CD4-positive, alpha-beta T cell treated with Interleukin-4 for 1 hour (primary cell): Measurements from ENCODE around the gene TMEM35B.
"Not testable (repeated sequence)": the region's sequence is repeated elsewhere in the genome, so short reads cannot be mapped to it uniquely, and the experiment has no call there.

Source experiments
- DNase-seq, 2 donors: peaks; one replicate each; pipeline ENCODE4 v3.0.0-alpha.2; 2020 to 2022

Gene TMEM35B

DNA sequence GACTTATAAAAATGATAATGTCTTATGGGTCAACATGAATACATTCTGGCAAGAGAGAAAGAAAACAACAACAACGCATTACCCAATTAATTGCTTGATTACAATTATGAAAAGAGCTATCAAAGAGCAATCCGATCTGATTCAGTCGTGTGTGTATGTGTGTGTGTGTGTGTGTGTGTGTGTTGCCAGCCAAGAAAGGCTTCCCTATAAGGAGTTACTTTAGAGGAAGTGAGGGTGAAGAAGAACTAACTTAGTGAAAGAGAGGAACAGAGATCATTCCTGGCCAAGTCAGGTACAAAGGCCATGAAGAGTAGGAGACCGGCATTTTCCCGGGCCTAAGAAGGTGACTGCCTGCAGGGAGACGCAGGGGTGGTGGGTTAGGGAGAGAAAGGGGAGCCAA is 9.4 kb downstream of the TMEM35B start:
- no peak for DNase-seq

GRCh38 chr1:34975338-34975737 is 9.8 kb downstream of the TMEM35B start:
- no peak for DNase-seq

GRCh38 chr1:34974626-34975025 is 10.5 kb downstream of the TMEM35B start:
- no peak for DNase-seq

GRCh38 chr1:34973326-34973725 is 11.8 kb downstream of the TMEM35B start:
- no peak for DNase-seq

GRCh38 chr1:34970829-34971228 is 14.3 kb downstream of the TMEM35B start:
- DNase-seq, result no peak

DNA sequence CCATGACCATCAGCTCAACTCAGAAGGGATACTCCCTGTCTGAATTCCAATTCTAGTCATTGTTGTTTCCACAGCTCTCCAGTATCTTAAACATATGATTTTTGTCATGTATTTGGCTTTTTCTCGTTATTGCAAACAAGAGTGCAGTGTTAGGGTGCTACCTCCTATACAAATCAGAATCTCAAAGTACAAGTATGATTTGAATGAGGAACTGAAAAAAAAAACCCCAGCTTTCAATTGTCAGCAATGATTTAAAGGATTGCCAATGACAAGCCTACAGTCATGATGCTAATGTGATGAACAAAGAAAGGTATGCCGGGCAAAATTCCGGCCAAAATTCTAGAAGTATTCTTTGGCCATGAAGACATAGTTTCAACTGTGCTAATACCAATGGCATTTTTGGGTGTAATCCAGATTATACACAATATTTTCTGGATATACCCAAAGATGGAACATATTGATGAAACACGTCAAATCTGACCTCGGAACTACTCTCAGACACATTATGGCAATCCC is 14.9 kb downstream of the TMEM35B start:
- no peak for DNase-seq

- peak; percentile 18 to 36 for DNase-seq
Measured at GRCh38 chr1:34968297-34968696, 16.9 kb downstream of the TMEM35B start.

DNA sequence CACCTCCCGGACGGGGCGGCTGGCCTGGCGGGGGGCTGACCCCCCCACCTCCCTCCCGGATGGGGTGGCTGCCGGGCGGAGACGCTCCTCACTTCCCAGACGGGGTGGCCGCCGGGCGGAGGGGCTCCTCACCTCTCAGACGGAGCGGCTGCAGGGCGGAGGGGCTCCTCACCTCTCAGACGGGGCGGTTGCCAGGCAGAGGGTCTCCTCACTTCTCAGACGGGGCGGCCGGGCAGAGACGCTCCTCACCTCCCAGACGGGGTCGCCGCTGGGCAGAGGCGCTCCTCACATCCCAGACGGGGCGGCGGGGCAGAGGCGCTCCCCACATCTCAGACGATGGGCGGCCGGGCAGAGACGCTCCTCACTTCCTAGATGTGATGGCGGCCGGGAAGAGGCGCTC is 17.5 kb downstream of the TMEM35B start:
- DNase-seq, result not testable (repeated sequence)

DNA sequence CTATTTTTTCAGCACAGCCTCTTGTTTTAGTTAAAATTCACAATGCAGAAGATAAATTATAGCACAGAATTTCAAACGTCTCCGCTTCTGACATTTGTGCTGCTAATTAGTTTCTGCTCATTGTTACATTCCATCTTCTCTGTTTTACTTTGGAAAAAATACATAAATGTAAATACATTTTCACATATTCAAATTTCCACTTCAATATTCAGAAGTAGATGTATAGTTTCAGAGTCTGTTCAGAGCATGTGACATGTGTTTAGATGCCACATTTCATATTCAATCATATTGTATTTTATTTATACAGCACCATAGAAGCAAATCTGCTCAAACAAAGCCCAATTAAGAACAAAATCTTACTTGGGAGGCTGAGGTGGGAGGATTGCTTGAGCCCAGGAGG is 19.6 kb downstream of the TMEM35B start:
- DNase-seq, result no peak

GRCh38 chr1:34950428-34950827 is 34.7 kb downstream of the TMEM35B start:
- no peak for DNase-seq

DNA sequence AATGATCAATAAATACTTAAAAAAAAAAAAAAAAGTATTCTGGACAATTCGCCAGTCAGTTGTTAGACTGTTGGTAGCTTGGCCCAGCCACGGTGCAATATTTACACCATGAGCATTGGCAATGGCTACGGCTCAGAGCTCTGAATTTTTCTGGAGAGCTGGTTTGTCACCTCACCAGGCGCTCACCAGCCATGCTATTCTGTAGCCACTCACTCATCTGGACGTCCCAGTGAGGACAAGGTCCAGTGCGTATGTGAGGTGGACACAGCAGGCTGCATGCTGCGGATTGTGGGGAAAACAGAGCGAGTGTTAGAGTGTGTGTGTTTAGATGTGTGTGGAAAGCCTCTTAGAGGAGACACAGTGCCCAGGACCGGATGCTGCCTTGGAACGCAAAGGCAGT is 36.4 kb downstream of the TMEM35B start:
- DNase-seq, result not testable (repeated sequence)

- not testable (repeated sequence) for DNase-seq
Measured at GRCh38 chr1:34947641-34948314, 37.4 kb downstream of the TMEM35B start.

GRCh38 chr1:34946211-34946610 is 38.9 kb downstream of the TMEM35B start:
- DNase-seq, result no peak

- not testable (repeated sequence) for DNase-seq
Measured at GRCh38 chr1:34941798-34942197, 43.3 kb downstream of the TMEM35B start.
